ENCODE results near the gene FHL2. TPM values are rescaled to one million over a fixed set of nuclear protein-coding genes. Genes with fewer than 3 reads are reported as not detected.

The FHL2 gene
- total RNA-seq, 6 experiments from 2014 or later = 4.2 to 36.6 (median 12.0) TPM

DNA sequence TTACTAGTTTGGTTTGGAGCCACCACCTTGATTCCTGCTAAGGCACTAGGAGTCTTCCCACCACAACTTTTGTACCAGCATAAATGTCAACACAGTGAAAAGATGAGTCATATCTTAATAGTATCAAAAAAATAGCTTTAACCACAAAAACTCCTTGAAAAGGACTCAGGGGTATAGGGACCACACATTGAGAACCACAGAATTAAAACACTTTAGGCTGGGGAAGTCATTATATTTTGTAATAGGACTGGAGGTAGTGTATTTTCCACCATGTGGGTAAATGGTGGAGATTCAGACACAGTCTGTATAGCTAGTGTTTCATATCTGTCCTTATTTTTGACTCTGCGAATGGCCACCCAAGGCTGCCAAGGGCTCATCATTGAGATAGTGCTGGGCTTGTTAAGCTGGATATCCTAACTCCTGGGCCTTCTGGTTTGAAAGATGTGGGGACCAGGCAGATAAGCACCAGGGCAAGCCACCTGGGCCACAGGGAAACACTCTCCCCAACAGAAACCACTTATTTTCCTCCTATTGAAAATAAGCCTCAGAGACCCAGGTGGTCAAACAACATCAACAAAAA, 19.1 kb upstream of the FHL2 start:
- H3K27me3 ChIP-seq = no peaks in the 10 kb centered on the region
- intact Hi-C loops (cut with DNase I) = no loop called here

DNA sequence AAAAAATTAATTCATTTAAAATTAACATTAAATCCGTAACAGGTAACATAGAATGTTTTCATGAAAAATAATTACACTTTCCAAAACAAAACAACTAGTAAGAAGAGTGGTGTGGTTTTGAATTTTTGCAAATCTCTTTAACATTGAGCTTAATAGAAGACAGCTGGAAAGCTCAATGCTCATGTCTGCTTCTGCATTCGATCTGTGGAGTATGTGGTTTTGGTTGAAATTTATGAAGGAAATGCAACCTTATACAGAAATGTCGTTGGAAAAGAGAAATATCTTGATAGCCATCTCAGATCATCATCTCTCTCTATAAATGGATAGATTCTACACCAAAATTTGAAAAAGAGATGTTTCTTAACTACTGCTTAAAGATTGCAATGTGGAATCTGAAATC, 17.3 kb upstream of the FHL2 start:
- intact Hi-C loops (cut with DNase I) = no loop called here
- WGBS (ENCODE audit: insufficient coverage, low coverage, low lambda C conversion rate, missing lambda C conversion rate) = 63% methylated on average over 3 of the region's 3 CpGs
- Histone ChIP-seq H3K27ac (no peak overlapping the region), H3K4me3 (no peak overlapping the region), H3K4me1 (peaks cover 0 to 7% (median 3%) of the 10 kb centered on the region in 4 donors), H3K36me3 (no peaks in the 10 kb centered on the region), H3K9me3 (no peaks in the 10 kb centered on the region), H3K27me3 (no peaks in the 10 kb centered on the region)
- ATAC-seq = no peak
- no peak for TF ChIP-seq CTCF (IDR thresholded peaks at IDR 0.05)
- no peak for TF ChIP-seq POLR2A (IDR thresholded peaks at IDR 0.05)
- DNase-seq = no peak

More for the DNA sequence above, 19.1 kb upstream of the FHL2 start:
- 100% methylated on average over 1 of the region's 1 CpG for WGBS (ENCODE audit: insufficient coverage, low coverage, low lambda C conversion rate, missing lambda C conversion rate)
- peaks cover 0 to 14% (median 6%) of the 10 kb centered on the region in 4 donors for H3K4me1 ChIP-seq
- no peaks in the 10 kb centered on the region for H3K9me3 ChIP-seq
- no peak overlapping the region for H3K27ac ChIP-seq
- no peak overlapping the region for H3K4me3 ChIP-seq
- DNase-seq (no peak), ATAC-seq (no peak)
- TF ChIP-seq CTCF (IDR thresholded peaks at IDR 0.05) = no peak
- no peak for TF ChIP-seq POLR2A (IDR thresholded peaks at IDR 0.05)
- H3K36me3 ChIP-seq = no peaks in the 10 kb centered on the region

DNA sequence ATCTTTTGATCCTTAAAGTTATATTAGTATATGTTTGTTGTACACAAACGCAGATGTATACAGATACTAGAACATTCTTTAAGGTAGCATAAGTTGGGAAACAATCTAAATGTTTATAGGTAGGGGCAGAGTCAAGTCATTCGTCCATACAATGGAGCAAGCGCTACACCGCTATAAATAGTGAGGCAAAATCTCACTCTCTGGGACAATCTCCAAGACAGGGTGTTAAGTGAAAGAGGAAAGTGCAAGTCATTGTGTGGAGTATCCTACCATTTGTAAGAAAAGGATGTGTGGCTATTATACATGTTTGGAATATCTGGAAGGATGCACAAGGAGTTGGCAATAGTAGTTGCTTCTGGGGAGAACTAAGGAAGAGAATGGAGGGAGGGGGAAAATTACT, 16.2 kb upstream of the FHL2 start:
- DNase-seq (no peak), ATAC-seq (no peak)
- intact Hi-C loops (cut with DNase I) = no loop called here
- TF ChIP-seq POLR2A (IDR thresholded peaks at IDR 0.05) (no peak), CTCF (IDR thresholded peaks at IDR 0.05) (no peak)
- Histone ChIP-seq H3K27ac (no peak overlapping the region), H3K9me3 (no peaks in the 10 kb centered on the region), H3K27me3 (no peaks in the 10 kb centered on the region), H3K36me3 (no peaks in the 10 kb centered on the region), H3K4me1 (no peaks in the 10 kb centered on the region), H3K4me3 (no peak overlapping the region)
- 81% methylated on average over 4 of the region's 4 CpGs for WGBS (ENCODE audit: insufficient coverage, low coverage, low lambda C conversion rate, missing lambda C conversion rate)

- ATAC-seq (no peak), DNase-seq (no peak)
- Histone ChIP-seq H3K9me3 (no peaks in the 10 kb centered on the region), H3K27ac (no peak overlapping the region), H3K27me3 (no peaks in the 10 kb centered on the region), H3K4me3 (no peak overlapping the region), H3K4me1 (no peaks in the 10 kb centered on the region), H3K36me3 (no peaks in the 10 kb centered on the region)
- intact Hi-C loops (cut with DNase I) = no loop called here
- WGBS (ENCODE audit: insufficient coverage, low coverage, low lambda C conversion rate, missing lambda C conversion rate) = 66% methylated on average over 5 of the region's 5 CpGs
- TF ChIP-seq CTCF (IDR thresholded peaks at IDR 0.05) (no peak), POLR2A (IDR thresholded peaks at IDR 0.05) (no peak)
Measured at GRCh38 chr2:105413206-105413605, 14.4 kb upstream of the FHL2 start.

DNA sequence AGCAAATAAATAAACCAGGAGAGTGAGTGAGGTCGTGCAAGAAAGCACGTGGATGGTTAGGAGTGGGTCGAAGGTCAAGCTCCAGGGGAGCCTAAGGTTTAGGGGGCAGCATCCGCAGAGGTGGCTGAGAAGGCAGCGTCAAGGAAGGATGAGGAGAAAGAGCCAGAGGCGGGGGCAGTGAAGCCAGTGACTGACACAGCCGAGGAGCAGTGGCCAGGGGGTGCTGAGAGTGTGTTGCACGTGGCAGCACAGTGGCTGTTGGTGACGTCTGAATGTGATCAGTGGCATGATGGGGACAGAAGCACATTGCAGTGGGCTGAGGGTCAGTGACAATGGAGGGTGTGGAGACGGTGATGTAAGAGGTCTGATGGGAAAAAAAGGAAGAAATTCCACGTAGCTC, 13.7 kb upstream of the FHL2 start:
- H3K27ac ChIP-seq = no peak overlapping the region
- TF ChIP-seq POLR2A (IDR thresholded peaks at IDR 0.05) (no peak), CTCF (IDR thresholded peaks at IDR 0.05) (no peak)
- no peak overlapping the region for H3K4me3 ChIP-seq
- 62% methylated on average over 11 of the region's 11 CpGs for WGBS (ENCODE audit: insufficient coverage, low coverage, low lambda C conversion rate, missing lambda C conversion rate)
- no peaks in the 10 kb centered on the region for H3K27me3 ChIP-seq
- ATAC-seq (no peak), DNase-seq (no peak)
- intact Hi-C loops (cut with DNase I) = no loop called here
- H3K9me3 ChIP-seq = no peaks in the 10 kb centered on the region
- H3K36me3 ChIP-seq = no peaks in the 10 kb centered on the region
- no peaks in the 10 kb centered on the region for H3K4me1 ChIP-seq

Data from right lobe of liver (tissue), 6 donors.